ENCODE data around the gene PLEK2.

Gene PLEK2

DNA sequence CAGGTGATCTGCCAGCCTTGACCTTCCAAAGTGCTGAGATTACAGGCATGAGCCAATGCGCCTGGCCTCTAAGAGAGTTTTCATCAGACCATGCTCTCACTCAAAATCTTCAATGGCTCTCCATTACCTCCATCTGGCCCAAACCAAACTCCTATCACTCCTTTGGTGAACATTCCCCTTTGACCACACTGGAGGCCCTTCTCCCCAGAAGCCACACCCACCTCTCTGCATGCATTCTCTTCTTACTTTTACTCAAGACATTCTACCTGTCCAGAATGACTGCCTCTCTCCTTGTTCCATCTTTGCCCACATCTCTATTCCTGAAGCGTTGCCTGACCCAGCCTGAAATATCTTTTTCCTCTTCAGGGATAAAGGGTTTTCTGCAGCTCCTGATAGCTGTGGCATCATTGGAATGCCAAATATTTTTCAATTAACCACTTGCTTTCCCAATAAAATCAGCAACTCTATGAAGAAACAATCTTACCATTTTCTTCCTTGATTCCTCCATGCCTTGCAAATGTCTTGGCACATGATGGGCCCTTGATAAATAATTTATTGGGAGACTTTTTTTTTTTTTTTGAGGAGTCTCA, 15.5 kb downstream of the PLEK2 start:
- DNase-seq = no peak

DNA sequence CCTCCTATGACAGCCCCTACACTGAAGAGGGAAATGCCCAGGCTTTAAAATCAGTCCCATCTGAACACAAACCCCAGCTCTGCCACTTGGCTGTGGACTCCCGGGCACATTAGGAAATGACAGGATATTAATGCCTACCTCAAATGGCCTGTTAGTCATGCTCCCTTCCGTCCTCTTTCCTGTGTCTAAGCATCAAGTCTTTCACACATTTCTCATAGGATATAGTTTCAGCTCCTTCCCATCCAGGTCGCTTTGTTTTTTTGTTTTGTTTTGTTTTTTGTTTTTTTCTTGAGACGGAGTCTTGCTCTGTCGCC, 16.1 kb downstream of the PLEK2 start:
- DNase-seq = no peak

DNA sequence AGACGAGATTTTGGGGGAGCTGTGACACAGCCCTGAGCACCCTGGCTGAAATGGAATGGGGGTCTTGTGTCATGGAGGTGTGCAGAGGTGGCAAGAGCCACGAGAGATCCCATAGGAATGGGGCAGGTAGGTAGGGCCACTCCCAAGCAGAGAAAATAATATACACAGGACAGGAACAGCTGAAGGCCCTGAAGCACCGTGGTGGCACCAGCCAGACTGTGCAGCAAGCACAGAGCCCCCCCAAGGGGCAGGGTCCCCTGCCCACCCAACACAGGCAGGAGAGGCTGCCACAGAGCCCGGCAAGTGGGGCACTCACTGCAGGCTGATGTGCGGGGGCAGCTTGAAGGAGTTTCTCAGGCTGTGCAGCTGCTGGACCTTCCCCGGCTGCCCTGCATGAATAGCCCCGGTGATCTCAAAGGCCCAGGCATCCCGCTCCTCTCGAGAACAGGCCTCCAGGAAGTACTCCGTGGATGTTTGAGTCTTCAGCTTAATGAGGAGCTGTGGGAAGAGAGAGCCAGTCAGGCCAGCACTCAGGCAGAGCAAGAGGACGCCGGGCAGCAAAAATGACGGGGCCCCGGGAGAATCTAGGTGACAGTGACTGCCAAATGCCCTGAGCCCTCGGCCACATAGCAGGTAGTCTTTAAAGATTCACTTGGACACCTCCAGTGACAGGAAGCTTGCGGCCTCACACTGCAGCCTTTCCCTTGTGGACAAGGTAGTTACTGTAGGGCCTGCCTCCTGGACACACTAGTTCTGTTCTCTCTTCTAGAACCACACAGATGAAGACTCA, 16.7 kb downstream of the PLEK2 start:
- no peak for DNase-seq

DNA sequence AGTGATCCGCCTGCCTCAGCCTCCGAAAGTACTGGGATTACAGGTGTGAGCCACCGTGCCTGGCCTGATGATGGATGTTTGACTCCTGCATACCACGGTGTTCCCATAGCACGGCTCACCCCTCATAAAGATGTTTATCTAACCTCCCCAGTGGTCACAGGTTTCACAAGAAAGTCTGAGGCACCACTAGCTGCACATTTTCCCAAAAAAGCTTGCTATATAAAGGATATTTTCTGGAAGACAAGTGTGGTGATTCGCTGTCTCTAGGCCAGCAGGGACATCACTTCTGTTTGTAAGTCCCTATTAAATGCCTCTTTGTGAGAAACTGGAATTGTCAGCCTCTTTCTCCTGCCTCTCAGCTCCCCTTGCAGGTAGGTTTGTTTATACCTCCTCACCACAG, 18.3 kb downstream of the PLEK2 start:
- DNase-seq = no peak

DNA sequence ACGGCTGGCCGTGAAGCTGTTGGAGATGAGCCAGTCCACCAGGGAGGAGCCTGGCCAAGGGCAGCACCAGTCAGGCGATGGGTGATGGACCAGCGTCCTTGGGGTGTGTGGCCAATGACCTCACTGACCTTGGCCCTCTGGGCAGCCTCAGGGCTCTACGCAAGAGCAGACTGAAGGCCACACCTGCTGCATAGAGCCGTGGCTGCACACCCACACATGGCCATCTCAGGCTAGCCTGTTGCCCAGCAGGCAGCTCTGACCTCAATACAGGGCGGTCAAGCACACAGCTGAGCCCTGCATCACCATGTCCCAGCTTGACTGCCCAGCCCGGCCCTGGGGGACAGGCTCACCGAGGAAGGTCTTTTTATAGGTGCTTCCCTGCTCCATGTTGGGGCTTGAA, 19.2 kb downstream of the PLEK2 start:
- DNase-seq = no peak

DNA sequence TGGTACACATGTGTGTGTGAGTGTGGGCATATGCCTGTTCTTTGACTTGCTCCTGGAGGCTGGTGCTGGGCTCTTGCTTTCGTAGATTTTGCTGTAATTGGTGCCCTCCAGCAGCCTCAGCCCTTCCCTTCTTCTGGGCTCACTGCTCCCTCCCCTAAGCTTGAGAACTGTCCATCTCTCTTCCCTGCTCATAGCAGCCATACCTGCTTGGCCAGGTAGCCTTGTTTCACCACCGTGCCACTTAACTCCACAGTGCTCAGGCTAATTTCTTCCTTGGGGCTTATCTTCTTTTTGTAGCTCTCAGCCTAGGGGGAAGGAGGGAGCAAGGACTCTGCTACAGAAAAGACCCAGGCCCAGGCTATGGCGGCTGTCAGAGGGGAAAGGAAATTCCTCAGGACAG, 19.8 kb downstream of the PLEK2 start:
- no peak for DNase-seq

DNA sequence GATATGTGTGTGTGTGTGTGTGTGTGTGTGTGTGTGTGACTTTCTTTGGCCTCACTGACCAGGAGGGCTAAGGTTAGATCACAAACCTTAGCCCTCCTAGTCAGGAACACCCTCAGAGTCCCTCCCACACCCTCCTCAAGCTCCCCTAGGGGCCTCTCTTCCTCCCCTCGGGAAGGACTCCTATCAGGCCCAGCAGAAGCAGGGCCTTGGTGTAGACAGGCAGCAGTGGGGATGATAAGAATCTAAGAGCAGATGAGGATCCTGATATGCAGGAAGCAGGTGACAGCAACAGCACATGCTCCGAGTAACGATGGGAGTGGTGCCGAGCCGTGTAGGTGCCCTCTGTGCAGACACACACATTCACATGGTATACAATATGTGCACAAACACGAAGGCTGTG, 20.7 kb downstream of the PLEK2 start:
- no peak for DNase-seq

DNA sequence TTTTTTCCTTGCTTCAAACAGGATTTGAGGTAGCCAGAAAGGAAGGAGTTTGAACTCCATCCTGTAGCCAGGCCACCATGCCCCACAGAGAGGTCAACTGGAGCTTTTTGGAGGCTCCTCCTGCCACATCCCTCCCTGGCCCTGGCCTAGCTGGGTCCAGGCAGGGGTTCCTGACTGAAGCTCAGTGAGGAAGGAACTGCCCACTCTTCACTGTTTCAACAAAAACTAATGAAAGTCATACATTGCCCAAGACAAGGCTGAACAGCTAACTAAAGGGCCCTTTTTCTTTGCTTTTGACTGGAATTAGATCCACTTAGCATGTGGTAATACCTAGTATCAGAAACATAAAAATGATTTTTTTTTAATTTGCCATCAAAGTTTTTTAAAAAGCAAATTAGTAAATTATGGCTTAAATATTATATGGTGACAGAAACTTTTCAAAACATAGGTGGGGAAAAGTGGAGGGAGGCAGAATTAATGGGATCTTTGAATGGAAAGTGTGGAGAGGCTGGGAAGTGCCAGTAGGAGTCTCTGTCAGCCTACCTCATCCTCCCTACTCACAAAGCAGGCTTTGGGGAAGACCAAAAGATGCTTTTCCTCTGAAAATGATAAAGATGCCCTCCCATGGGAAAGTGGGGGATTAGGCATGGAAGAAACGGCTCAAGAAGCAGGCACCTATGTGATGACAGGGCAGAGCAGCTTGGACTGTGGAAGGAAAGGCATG, 22.0 kb downstream of the PLEK2 start:
- no peak for DNase-seq

DNA sequence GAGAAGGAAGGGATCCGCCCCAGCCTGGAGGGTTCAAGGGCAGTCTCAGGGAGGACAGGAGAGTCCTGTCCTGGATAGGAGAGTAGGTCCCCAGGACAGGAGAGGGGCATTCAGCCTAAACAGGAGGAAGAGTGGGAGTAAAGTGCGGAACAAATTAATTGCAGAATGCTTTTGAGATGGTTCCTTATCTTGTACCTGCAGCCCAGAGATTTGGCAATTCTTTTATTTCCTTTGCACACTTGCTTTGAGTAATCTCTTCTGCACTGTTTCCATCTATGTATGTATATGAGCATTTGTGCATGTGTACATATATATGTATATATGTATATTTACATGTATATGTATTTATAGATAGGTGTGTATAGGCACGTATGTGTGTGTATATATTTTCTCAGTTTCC, 22.7 kb downstream of the PLEK2 start:
- DNase-seq = no peak

DNA sequence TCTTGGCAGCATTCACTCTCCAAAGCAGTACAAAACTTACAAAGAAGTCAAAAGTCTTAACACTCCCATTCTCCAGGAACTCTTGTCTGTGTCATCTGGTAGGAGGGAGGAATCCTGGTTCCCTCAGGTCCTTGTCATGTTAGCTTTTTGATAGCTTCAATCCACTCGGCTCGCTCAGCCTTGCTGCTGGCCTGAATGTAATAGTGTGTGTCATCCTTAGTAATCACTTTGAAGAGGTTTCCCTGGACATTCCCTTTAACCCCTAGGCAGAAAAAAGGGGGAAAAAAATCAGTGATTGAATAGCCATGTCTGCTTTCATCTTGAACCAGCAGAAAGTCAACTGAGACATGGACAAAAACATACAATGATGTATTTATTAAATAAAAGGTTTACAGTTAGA, 24.8 kb downstream of the PLEK2 start:
- DNase-seq = no peak

DNA sequence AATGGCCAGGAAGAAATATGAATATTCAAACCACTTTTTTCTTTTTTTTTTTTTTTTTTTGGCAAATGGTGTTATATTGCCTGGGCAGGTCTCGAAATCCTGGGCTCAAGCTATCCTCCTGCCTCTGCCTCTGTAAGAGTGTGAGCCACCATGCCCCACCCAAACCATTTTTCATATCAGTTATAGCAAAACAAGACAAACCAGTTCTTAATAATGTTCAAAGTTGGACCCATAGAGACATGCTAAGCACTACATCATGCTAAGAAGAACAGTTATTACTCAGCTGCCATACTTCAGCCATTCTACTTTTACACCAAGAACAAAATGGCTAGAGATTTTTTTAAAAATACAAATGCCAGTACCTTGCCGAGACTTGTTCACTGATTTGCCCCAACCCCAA, 26.3 kb downstream of the PLEK2 start:
- DNase-seq = no peak

DNA sequence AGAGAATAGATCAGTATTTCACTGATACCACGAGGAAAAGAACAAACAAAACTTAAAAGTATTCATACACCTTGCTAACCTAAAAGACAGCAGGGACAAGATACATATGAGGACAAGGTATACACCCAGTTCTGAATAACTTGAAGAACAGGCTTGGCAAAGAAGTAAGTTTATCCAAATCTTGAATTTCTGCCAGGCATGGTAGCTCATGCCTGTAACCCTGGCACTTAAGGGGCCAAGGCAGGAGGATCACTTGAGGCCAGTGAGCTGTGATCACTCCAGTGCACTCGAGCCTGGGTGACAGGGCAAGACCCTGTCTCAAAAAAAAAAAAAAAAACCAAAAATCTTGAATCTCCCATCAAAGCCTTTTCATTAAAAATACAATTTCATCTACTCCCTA, 26.8 kb downstream of the PLEK2 start:
- DNase-seq = no peak

DNA sequence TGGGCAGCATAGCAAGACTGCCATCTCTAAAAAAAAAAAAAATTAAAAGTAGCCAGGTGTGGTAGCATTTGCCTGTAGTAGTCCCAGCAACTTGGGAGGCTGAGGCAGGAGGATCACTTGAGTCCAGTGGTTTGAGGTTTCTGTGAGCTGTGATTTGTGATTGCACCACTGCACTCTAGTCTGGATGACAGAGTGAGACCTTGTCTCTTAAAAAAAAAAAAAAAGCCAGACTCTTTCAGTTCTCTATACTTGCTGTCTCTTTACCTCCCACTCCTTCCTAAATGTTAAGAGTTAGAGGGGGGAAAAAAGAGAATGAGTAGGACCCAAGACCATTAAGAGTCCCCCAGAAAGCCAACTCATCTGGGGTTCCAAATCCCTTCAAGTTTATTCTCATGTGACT, 34.0 kb downstream of the PLEK2 start:
- DNase-seq = no peak

DNA sequence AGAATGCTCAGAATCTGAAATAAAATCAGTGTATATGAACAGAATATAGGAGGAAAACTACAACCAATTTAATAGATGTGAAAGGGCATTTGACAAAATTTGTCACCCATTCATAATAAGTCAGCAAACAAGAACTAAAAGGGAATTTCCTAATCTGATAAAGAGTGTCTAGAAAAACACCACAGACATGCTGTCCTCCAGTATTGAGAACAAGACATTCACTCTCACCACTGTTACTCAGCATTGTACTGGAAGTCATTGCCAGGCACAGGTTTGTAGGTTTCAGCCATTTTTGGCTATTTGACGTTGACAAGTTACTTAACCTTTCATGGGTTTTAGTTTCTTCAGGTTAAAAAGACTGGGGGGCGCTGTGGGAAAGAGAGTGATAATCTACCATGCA, 38.6 kb downstream of the PLEK2 start:
- no peak for DNase-seq

DNA sequence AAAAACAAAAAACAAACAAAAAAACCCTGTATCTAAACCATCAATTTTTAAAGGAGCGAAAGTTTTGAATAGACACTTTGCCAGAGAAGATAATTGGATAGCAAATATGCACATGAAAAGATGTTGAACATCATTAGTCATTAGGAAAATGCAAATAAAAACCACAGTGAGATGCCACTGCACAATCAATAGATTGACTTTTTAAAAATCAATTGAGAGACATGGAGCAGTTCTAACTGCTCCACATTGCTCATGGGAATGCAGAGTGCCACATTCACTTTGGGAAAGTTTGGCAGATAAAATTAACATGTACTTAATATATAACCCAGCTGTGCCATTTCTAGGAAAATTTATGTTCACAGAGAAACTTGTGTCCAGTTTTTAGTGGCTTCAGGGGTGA, 39.1 kb downstream of the PLEK2 start:
- DNase-seq = no peak

DNA sequence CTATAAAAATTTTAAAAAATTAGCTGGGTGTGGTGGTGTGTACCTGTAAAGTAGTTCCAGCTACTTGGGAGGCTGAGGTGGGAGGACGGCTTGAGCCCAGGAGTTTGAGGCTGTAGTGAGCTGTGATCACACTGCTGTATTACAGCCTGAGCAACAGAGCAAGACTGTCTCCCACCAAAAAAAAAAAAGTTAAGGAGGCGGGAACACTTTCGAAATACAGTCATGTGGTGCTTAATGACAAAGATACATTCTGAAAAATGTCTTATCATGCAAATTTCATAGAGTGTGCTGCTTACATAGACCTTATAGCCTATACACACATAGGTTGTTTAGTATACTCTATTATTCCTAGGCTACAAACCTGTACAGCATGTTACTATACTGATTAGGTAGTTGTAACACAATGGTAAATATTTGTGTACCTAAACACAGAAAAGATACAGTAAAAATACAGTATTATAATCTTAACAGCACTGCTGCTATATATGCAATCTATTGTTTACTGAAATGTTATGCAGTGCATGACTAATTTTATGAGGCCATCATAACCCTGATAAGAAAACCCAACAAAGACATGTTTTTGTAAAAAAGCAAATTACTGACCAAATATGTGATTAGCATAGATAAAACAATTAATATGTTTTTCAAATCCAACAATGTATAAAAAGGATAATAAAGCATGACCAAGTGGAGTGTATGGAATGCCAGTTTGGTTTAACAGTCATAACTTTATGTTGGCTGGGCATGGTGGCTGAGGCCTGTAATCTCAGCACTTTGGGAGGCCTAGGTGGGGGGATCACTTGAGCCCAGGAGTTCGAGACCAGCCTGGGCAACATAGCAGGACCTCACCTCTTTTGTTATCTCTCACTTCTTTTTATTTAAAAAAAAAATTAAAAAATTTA, 40.5 kb downstream of the PLEK2 start:
- no peak for DNase-seq

DNA sequence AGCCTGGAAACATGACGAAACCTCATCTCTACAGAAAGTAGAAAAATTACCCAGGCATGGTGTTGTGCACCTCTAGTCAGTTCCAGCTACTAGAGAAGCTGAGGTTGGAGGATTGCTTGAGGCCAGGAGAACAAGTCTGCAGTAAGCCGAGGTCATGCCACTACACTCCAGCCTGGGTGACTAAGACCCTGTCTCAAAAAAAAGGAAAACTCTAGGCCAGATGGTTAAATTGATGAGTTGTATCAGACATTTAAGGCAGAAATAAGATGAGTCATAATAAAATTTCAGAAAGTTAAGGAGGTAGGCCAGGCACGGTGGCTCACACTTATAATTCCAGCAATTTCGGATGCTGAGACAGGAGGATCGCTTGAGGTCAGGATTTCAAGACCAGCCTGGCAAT, 41.1 kb downstream of the PLEK2 start:
- DNase-seq = no peak

DNA sequence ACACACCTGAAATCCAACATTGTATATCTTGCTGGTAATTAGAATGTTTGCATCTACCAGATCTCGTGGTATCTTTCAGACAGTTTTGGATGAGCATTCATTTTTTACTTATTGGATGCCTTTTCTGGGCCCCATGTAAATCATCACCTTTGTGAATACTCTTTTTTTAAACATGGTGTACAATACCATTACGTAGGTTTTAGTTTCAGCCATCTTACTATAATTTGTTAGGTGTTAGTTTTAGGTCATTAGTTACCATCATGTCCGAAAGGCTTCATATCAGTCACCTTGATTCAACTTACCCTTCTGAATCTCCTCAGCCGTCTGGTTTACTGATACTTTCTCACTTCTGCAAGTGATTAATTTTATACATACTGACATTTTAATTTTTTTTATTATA, 46.5 kb downstream of the PLEK2 start:
- no peak for DNase-seq

DNA sequence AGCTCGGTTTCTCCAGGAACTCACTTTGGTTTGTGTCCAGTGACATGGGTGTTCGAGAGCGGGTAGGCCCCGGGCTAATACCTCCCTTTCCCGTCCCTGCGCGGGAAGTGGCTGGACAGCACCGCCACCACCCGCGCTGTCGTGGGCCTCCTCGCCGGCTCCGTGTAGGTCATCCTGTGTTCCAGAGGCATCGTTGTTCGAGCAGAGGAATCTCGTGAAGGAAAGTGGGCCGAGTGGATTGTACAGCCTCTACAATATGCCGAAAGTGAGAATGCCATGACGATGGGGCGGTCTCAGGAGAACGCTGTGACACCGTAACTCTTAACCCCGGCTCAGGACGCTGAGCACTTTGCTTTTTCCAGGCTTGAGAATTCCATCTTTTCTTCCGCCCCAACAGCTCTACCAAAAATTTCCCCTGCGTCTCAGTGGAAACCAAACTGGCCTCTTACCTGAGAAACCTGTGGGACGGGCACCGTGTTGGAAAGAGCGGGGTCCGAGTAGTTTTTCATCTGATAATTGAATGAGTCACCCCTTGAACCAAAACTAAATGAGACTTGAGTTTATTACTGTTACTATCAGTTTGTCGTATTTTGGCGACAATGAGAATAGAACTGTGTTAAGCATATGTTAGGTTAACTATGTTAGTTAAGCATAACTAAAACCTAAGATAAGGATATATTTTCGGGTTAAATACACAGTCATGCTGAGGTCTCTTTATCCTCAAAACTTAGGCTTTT, 51.3 kb downstream of the PLEK2 start:
- peak; percentile 27 for DNase-seq

DNA sequence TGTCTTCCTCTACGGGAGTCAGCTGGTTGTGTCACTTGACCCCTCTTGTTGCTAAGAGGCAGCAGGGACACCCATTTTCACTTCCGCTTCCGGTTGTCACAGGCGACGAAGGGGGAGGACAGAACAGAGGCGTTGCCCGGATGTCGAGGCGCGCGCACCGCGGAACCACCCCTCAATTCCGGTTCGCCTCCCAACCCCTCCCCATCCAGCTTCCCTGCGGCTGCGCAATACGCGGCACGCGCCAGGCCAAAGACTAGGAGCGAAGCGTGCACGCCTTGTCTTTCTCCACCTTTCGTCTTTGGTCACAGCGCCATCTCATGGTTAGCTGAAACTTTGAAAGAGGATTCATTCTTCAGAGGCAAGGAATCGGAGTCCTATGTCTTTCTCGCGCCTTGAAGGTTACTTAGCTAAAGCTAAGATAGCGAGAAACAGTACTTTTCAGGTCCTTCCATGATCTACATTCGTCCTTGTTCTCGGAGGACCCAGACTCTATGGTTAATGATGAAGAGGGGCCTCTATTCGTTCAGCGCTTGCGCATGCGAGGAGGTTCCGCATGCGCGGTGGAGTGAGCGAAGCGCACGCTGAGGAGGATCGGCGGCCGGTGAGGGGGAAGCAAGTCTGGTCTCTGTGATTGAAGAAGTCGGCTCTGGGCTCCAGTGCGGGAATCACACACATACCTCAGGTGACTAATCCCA, 52.0 kb downstream of the PLEK2 start, which contains the start of the genes ATP6V1D and EIF2S1:
TSS of gene ATP6V1D (minus strand) at position 30 of the 695 bp plus-strand sequence. CDS start 106 bp downstream, outside the sequence.
TSS of gene EIF2S1 (plus strand) at position 554 of the 695 bp plus-strand sequence. CDS start 4,440 bp downstream, outside the sequence.
- DNase-seq = peak; percentile 66

DNA sequence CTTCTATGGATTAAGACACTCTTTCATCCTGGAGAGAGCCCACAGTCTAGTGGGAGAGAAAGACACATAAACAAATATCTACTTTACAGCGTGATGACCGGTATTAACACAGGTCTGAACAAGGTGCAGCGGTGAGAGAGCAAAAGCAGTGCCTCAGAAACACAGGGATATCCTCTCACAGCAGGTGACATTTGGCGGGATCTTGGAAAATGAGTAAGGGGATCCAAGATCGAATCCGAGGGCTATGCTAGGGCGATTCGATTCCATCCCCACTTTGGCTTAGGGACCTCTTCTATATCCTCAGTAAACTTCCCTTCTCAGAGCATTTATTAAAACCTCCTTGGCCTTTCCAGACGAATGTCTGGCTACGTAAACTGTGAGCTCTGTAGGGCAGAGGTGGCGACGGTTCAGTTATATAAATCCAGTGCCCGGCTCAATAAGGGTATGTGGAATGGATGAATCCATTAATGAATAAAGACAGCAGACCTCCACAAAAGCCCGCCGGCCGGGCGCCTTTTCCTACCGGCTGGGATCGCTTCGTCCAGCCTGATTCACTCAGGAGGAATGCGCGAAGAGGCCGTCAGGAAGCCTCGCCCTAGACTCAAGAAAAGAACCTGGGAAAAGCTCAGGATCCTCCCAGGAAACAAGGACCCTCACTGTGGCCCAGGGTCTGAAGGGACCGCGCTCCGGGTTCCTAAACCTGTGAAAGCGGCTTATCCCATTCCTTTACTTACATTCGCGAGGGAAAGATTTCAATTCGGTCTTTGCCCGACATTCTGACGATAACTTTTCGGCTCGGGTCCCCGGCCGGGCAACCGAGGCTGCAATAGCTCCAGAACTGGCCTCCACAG, 52.8 kb downstream of the PLEK2 start:
- DNase-seq = no peak

All from 8988T (cell line).